GM21786 (cell line): Measurements from ENCODE around the gene TPO.
"Not testable (repeated sequence)": the region's sequence is repeated elsewhere in the genome, so short reads cannot be mapped to it uniquely, and the experiment has no call there.

Source experiments
- ATAC-seq: cut with Tn5 transposase; IDR thresholded peaks from one replicate; pipeline ENCODE4 v1.9.1; 2021; ENCODE audit not compliant: unreplicated experiment

Gene TPO

DNA sequence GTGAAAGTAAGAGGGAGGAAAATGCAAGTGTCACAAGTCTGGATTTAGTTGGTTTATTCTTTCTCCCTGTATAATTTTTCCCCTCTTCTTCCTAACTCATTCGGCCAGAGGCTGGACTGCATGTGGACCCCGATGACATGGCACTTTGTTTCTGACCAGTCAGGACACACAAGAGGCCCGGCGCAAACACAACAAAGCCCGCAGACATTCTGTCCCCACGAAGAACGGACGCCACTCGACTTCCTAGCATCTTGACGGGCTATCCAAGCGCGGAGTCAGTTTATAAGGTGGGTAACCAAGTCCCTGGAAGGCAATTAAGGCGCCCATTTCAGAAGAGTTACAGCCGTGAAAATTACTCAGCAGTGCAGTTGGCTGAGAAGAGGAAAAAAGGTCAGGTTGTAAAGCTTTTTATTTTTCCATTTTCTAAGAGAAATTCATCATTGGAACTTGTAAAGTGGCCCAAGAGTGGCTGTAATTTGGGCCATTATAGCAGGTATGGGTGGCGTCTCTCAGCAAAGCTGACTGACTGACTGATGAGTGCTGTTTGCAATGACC lies at the start of gene TPO:
Gene TPO (plus strand): TSS at position 308 of the 555 bp plus-strand sequence. CDS start 946 bp downstream, outside the sequence.
- no peak for ATAC-seq

- ATAC-seq: no peak
These were observed 46.6 kb upstream of the TPO start for GRCh38 chr2:1366546-1367134.

GRCh38 chr2:1367601-1368000 lies 45.7 kb upstream of the TPO start:
- ATAC-seq: no peak

DNA sequence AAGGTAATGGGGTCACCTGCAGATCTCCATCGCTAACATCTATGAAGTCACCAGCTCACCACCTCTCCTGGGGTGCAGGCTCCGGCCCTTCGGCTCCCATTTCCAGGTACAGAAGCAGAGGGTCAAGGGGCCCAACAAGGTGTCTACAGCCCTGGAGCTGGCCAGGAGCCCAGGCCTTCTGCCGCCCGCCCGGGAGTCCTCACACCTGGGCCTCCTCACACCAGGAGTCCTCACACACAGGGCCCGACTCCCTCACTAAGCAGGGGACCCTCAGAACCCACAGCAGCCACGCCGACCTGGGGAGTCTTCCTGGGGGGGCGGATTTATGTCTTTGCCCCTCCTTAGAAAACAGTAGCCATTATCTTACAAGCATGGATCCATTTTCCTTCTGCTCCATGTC lies 43.4 kb upstream of the TPO start:
- no peak for ATAC-seq

DNA sequence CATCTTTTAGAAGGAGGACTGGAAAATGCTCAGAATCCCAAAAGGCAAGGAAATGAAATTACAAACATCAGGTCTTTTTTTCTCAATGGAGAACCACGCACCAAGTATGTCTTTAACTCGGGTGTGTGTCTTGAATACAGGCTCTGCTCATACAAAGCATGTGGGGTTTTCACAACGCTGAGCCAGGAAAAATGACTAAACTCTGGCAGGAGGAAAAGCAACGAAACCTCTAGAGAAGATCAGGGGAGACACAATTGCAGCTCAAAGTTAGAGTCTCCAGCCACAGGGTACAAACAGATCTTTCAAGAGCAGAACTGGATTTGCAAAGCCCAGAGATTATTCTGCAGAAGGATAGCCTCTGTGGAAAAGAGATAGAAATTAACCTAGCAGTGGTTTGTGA lies 42.8 kb upstream of the TPO start:
- no peak for ATAC-seq

DNA sequence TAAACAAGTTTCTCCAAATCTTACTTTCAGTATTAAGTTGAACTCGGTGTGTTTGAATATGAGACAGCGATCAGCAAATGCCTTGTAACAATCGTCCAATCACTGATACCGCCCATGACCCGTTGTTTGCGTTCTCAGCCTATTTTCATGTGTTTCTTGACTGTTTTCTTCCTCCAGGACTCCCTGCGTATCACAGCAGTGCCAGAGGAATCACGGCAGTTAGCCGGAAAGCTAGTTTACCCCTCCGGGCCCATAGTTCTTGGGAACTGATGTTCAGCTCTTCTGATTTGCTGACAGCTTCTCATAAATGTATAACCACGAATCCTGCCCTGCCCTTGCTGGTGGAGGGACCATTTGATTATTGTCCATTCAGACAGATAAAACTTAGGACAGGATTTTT lies 42.2 kb upstream of the TPO start:
- ATAC-seq: no peak

DNA sequence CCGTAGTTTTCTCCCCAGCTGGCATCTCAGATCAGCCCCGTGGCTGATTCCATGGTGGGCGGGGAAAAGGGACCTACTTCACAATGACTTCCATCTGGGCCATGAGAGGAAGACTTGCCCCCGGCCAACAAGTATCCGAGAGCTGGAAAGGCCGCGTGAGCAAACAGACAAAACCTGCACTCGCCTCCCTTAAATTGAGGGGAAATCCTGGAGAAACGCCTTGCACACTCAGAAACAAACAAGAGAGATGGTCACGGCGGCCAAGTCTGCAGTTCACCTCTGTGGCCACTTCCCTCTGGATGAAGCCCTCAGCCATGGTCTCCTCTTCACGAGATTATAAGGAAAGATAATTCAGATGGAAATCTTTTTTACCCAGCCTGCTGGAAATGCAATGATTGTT lies 39.4 kb upstream of the TPO start:
- ATAC-seq: no peak

DNA sequence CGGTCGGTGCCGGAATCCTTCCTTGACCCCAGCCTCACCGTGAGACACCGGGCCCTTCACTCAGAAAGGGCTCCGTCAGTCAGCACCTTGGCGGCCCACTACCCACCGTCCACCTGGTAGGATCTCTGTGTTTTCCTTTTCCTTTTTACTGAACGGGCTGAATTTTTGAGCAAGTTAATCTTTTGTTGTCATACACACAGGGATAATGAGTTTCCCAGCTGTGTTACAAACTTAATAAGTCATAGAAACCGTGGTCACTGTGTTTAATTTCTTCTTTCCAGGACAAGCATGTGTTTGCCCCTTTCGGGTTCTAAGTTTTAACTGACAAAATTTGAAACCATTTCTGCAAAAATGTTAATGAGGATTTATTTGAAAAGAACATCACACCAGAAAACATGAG lies 39.0 kb upstream of the TPO start:
- no peak for ATAC-seq

DNA sequence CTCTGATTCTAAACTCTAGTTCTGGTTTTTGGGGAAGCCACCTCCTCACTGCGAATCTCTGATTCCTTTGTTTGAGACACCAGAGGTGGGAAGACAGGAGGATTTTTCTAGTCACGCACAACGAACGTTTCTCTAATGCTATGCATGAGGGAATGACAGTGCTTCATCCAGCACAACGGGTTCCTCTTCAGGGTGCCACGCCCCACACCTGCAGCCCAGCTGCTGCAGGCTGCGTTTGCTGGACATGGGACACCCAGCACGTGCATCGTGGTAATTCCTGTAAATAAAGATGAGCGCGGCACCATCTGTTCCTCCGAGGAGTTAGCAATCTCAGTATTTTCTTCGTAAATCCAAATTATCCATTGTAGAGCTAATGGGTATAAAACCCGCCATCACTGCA lies 37.5 kb upstream of the TPO start:
- ATAC-seq: no peak

DNA sequence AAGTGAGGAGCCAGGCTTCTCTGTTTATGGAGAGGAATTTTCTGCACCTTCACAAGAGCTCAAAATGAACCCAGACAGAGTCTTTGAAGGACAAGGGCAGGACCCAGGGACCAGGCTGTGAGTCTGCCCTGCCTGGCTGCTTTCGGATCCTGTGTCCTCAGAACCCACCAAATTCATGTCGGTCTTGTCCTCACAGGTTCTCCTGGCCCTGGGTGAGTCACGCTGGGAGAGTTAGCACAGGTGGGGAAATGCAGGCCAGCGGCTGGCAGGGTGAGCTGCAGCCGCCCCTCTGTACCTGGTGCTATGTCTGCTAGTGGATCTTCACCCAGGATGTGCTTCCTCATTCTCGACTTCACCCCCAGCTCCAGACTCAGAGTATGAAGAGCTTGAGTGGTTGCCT lies 35.8 kb upstream of the TPO start:
- ATAC-seq: no peak

DNA sequence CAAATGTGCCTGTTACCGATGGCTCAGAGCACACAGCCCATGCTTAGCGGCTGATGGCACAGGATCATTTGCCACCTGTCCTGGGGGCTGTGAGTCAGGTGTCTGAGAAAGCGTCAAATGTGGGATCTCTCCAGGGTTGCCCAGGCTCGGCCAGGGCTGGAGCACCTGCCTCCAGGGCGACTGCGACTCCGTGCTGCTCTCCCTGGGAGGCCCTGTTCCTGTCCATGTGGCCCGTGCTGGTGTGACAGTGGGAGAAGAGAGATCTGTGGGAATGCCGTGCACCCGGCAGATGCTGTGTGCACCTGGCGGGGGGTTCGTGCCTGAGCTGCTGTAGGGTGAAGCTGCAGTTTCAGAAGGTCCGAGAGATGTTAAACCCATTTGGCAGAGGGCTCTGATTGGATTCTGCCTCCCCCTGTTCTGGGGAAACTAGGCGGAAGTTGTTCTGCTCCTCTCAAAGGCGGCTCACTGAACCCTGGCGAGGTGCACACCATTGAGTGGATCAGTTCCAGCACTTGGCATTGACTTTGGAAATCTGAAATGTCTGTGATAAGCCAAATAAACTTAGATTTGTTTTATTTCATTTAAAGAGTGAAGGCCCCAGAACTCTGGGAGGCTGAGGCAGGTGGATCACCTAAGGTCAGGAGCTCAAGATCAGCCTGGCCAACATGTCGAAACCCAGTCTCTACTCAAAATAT lies 34.7 kb upstream of the TPO start:
- no peak for ATAC-seq

DNA sequence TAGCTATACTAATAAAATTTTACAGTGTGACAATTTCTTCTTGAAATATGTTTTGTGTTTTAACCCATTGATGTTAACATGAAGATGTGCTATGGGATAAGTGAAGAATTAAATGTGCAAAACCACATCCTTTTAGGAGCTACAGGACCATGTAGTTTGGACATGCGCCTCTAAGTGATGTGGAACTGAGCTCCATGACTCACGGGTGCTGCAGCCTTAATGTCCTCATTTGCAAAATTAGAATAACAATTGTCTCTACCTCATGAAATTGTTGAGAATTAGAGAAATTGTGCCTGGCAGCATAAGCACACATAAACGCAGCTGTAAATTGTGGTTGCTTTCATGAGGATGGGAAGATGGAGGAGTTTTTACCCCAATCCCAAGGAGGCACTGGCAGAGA lies 31.6 kb upstream of the TPO start:
- ATAC-seq: no peak

- ATAC-seq: not testable (repeated sequence)
These were observed 25.1 kb upstream of the TPO start for GRCh38 chr2:1387954-1388725.

GRCh38 chr2:1390118-1390517 lies 23.1 kb upstream of the TPO start:
- ATAC-seq: not testable (repeated sequence)

DNA sequence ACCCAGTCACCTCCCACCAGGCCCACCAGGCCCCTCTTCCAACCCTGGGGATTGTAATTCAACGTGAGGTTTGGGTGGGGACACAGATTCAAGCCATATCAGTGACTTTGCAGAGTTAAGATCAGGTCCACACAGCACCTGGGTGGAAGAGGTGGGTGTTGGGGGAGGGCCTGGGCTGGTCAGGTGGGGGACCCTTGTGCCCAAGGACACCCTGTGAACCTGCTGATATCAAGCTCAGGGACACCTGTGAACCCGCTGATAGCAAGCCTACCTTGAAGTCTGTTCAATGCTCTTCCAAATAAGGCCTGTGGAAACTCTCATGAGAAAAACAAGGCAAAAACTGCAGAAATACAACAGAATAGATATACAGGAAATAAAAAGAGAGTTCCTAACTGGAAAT lies 19.9 kb upstream of the TPO start:
- ATAC-seq: no peak

- no peak for ATAC-seq
These were observed 18.4 kb upstream of the TPO start for GRCh38 chr2:1394709-1395408.

DNA sequence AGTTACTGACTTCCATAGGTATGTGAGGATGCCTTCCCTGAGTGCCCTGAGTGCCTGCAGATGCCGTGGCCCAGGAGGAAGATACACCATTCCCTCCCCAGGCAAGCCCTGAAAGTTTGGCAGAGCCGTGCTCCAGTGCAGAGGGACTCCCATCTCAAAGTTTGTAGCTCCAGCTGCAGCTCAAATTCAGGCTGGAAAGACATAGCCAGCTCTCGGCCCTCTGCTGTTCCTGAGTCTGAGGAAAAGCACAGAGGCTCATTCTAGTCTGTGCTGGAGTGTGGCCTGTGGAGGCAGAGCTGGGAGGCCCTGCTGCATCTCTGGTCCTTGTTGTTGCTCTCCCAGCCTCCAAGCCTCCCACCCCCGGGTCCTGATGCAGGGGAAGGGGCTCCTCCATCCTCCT lies 15.9 kb upstream of the TPO start:
- ATAC-seq: no peak

DNA sequence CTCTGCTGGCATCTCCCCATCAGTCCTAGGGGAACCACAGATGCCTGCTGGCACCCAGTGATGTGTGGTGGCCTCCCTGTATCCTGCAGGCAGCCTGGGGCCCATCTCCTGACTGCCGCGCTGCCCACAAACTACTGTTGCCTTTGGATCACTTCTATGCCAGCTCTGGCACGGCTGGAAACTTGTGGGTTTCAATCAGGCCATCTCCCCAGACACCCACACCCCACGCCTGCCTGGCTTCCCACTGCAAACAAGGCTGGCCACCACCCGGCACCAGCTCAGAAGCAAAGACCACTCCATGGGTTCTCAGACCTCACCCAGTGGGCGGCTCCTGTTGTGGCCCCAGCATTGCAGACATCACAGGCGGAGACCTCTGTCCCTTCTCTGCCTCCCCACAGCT lies 15.1 kb upstream of the TPO start:
- ATAC-seq: no peak

- no peak for ATAC-seq
These were observed 12.1 kb upstream of the TPO start for GRCh38 chr2:1400943-1401735.

- ATAC-seq: no peak
These were observed 11.2 kb upstream of the TPO start for GRCh38 chr2:1402064-1402463.

DNA sequence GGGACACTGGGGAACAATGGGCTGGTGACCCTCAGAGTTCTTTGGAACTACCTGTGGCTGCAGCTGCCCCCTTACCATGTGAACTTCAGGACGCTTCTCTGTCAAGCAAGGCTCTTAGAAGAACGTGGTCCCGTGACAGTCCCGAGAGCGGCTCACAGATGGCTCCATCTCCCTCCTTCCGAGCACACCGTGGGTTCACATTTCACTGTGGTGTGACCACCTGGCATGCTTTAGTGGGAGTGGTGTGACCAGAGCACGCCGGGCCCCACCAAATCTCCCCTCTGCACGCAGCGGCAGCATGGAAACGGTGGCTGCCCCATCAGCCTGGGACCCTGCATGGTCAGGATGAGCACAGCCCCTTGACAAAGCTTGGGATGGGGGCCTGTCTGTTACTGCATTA lies 9.7 kb upstream of the TPO start:
- no peak for ATAC-seq
